Fibroblast of peridontal ligament (primary cell): ENCODE data around the gene TMSB15B.
A peak's percentile ranks its signal among the peaks of the same experiment; 100 is the strongest.
"Not testable (repeated sequence)": the region's sequence is repeated elsewhere in the genome, so short reads cannot be mapped to it uniquely, and the experiment has no call there.

Experiments used
- DNase-seq: peaks from one replicate; pipeline ENCODE4 v3.0.0-alpha.2; 2010; ENCODE audit errors: extremely low read depth

Gene TMSB15B

DNA sequence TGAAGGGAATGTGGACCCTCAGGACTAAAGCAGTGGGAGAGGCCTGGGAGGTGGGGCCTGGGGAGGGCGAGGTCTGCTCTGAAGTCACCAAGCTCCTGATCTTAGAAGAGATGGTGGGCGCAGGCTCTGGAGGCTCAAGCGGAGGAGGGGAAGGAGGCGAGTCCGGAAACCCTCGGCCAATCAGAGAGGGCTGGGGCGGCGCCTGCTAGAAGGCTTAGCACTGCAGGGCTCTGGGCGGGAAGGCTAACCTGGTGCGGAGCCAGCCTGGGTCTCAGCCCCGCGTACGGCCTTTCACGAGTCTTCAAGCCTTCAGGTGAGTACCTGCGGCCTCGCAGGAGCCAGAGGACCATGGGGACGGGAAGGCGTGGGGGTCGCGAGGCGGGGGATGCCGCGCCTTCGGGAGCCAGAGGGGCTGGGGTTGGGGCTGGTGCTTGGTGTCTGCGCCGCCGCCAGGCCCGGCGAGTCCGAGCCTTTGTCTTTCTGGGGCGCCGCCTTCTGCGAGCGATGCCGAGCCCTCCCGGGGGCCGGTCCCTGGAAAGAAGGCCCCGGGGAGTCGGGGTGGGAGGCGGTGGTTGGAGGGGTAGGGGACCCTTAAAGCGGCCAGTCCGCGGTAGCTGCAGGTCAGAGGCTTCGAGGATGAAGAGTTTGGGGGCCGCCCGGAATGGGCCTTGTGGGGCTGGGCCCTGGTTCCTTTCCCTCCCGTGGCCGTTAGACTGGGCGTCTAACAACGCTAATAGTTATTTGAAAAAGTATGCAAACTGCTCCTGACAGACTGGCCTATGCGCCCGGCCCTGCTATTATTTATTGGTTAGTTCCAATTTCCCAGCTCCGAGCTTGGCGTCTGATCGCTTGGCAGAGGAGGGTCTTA, at the start of gene TMSB15B:
TSS of gene TMSB15B (plus strand) at position 217 of the 868 bp plus-strand sequence.
- not testable (repeated sequence) for DNase-seq

- DNase-seq, result no peak
Measured at GRCh38 chrX:103913356-103914020, 48.9 kb upstream of the TMSB15B start.

DNA sequence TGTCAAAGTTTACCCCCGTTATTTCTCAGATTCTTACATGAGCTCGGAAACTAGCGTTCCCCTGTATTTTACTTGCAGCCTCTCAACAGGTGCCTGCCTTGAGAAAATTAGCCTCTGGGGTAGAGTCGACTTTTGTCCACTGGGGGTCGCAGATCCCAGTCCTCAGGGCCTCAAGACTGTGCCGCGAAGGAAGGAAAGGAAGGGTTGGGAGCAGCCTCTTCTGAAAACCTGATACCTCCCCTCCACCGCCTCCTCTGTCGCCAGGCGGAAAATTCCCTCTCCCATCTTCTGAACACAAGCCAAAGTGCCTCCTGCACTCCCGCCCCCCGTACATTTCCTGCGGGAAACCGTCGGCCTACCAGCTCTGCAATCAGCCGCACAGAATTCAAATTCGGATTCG, 44.4 kb upstream of the TMSB15B start:
- DNase-seq, result peak; percentile 45

GRCh38 chrX:103918571-103919269, 43.7 kb upstream of the TMSB15B start:
- DNase-seq, result peak; percentile 27

- peak; percentile 36 for DNase-seq
Measured at GRCh38 chrX:103919270-103919637, 43.2 kb upstream of the TMSB15B start.

- not testable (repeated sequence) for DNase-seq
Measured at GRCh38 chrX:103920515-103920914, 41.9 kb upstream of the TMSB15B start.

GRCh38 chrX:103927030-103927429, 35.4 kb upstream of the TMSB15B start:
- DNase-seq, result no peak

- DNase-seq, result no peak
Measured at GRCh38 chrX:103927633-103928032, 34.8 kb upstream of the TMSB15B start.

DNA sequence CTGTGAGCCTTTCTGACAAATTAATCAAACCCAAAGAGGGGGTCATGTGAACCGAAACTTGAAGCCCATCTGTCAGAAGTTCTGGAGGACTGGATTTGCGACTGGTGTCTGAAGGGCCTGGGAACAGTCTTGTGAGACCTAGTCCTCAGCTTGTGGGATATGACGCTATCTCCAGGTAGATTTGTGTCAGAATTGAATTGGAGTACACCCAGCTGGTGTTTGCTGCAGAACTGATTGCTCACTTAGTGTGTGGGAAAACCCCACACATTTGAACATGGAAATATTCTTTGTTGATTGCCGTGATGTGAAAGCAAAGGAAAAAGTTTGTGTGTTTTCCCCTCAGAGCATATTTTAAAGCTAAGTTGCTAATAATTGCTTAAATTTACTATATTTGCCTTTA, 30.3 kb upstream of the TMSB15B start:
- no peak for DNase-seq

- not testable (repeated sequence) for DNase-seq
Measured at GRCh38 chrX:103940257-103940656, 22.2 kb upstream of the TMSB15B start.

- peak; percentile 46 for DNase-seq
Measured at GRCh38 chrX:103941201-103941975, 21.0 kb upstream of the TMSB15B start.

GRCh38 chrX:103949506-103949905, 12.9 kb upstream of the TMSB15B start:
- no peak for DNase-seq

DNA sequence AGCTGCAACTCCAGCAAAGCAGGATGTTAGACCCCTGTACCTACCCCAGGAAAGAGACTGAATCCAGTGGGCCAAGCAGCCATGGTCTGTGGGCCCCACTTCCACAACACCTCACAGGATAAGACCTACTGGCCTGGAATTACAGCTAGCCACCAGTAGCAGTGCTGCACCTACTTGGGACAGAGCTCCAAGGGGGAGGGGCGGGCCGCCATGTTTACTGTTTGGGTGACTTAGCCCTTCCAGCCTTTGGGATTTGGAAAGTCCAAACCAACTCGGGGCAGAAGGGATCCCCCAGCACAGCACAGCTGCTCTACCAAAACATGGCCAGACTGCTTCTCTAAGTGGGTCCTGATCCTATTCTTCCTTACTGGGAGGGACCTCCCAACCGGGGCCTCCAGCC, 9.1 kb upstream of the TMSB15B start:
- no peak for DNase-seq

DNA sequence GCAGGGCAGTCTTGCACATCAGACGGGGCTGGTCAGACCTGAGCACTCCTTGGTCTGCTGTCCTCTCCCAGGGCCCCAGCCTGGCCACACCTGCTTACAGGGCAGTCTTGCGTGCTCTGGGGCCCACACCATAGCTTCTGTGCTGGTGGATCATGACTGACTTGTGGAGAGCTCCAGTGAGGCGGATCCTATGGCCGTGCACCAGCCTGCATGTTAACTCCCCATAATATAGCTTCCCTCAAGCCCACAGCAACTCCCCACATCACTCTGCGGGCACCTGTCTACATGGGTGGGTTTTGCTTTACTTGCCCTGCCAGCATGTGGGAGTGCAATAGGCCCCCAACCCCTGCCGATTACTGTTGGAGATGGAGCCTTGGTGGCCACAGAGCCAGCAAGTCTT, 8.2 kb upstream of the TMSB15B start:
- no peak for DNase-seq

DNA sequence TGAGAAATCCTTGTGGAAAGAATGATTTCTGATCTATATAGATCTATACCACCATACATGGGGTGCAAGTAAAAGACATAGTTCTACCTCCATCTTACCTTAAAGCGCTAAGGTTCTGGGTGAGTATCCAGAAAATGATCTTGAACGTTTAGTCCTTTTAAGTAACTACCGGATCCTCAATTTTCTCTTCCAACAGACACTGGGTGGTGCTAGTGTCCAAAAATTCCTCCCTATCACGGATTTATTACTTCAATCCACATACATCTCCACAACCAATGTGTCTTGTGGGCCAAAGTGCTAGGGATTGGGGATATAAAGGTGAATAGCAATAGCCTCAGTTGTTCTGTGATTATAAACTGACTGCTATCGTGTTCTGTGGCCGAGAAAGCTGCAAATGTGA, 1.8 kb upstream of the TMSB15B start:
- DNase-seq, result not testable (repeated sequence)

- not testable (repeated sequence) for DNase-seq
Measured at GRCh38 chrX:103983508-103983907, 21.1 kb downstream of the TMSB15B start.

DNA sequence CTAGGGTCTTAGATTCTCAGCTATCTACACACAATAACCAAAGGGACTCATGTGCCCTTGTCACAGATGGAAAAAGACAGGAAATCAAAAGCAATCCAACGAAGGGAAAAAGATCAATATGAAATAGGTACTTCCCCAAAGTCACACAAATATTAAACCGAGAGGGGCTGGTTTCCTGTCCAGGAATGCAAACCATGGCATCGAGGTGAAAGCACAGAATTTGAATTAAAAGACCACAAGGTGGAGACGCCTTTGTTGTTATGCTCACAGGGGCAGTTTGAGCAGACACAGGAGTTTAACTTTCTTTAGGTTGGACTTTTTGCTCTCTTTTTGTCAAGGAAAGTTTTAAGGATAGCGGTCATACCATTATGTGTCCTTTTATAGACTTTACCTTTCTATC, 36.8 kb downstream of the TMSB15B start:
- DNase-seq, result no peak

- no peak for DNase-seq
Measured at GRCh38 chrX:104008831-104009230, 46.4 kb downstream of the TMSB15B start.

GRCh38 chrX:104013158-104013557, 50.7 kb downstream of the TMSB15B start:
- DNase-seq, result no peak

DNA sequence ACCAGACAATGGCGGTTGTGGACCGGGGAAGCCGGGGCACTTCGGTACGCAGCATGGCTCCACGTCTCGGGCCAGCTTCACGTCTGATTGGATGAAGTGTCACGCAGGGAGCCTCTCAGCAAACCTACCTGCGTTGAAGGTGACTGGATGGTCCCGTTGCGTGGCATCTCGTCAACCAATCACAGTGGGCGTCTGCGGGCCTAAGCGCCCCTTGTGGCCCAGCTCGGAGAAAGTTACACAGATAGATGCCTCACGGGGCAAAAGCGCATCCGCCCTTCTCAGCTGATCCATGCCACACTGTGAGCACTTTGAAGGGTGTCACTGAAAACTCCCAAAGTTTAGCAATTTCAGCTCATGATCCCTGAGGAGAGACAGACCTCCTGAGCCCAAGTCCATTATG, 51.2 kb downstream of the TMSB15B start, which contains the start of gene H2BW1:
TSS of gene H2BW1 (minus strand) at position 103 of the 400 bp plus-strand sequence. CDS start 132 bp downstream, outside the sequence.
- DNase-seq, result no peak

DNA sequence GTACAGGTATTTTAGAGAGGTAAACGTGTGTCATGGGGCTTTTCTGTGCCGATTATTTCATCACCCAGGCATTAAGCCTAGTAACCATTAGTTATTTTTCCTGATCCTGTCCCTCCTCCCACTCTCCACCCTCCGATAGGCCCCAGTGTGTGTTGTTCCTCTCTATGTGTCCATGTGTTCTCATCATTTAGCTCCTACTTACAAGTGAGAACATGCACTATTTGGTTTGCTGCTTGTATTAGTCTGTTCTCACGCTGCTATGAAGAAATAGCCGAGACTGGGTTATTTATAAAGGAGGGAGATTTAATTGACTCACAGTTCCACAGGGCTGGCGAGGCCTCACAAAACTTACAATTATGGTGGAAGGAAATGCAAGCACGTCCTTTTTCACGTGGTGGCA, 53.1 kb downstream of the TMSB15B start:
- DNase-seq, result not testable (repeated sequence)
